Ectodermal cell (in vitro differentiated cells): ENCODE measurements around the gene UNC5CL.
A peak's percentile ranks its signal among the peaks of the same experiment; 100 is the strongest.

Source experiments
- H3K27ac ChIP-seq: 2 replicates; pipeline ENCODE4 v1.7.0; 2013; ENCODE audit warnings: mild to moderate bottlenecking, low read depth, low read length; ENCODE audit not compliant: insufficient read depth, poor library complexity, severe bottlenecking
- H3K27me3 ChIP-seq: 2 replicates; pipeline ENCODE4 v1.7.0; 2013; ENCODE audit warnings: mild to moderate bottlenecking, low read length; ENCODE audit not compliant: insufficient read depth, control insufficient read depth, poor library complexity, severe bottlenecking
- H3K36me3 ChIP-seq: one replicate; pipeline ENCODE4 v1.7.0; 2013; ENCODE audit warnings: low read length; ENCODE audit not compliant: control insufficient read depth, insufficient read depth
- H3K4me1 ChIP-seq: one replicate; pipeline ENCODE4 v1.7.0; 2013; ENCODE audit warnings: low read length; ENCODE audit not compliant: control insufficient read depth, insufficient read depth
- H3K4me3 ChIP-seq: 2 replicates; pipeline ENCODE4 v1.7.0; 2013; ENCODE audit warnings: low read depth, low read length, control low read depth; ENCODE audit not compliant: insufficient read depth
- H3K9me3 ChIP-seq: 2 replicates; pipeline ENCODE4 v1.7.0; 2013; ENCODE audit warnings: mild to moderate bottlenecking, low read length, moderate library complexity; ENCODE audit not compliant: control insufficient read depth
- WGBS, 2 experiments: methylation state at CpG; one replicate each; pipeline ENCODE4 v1.1.7; 2013; ENCODE audit warnings: missing lambda C conversion rate in 2 of 2; 5-methylcytosine and 5-hydroxymethylcytosine counted together

Gene UNC5CL

GRCh38 chr6:41040101-41040939 is 1.3 kb upstream of the UNC5CL start:
- Histone ChIP-seq H3K27ac (no peak overlapping the region), H3K4me3 (no peak overlapping the region), H3K27me3 (no peaks in the 10 kb centered on the region), H3K4me1 (no peaks in the 10 kb centered on the region), H3K9me3 (no peaks in the 10 kb centered on the region), H3K36me3 (no peaks in the 10 kb centered on the region)
- 83 to 91% methylated on average over 6 of the region's 6 CpGs for WGBS, 2 experiments

- no peaks in the 10 kb centered on the region for H3K9me3 ChIP-seq
- no peaks in the 10 kb centered on the region for H3K36me3 ChIP-seq
- no peaks in the 10 kb centered on the region for H3K4me1 ChIP-seq
- no peak overlapping the region for H3K4me3 ChIP-seq
- H3K27ac ChIP-seq = no peak overlapping the region
- WGBS, 2 experiments = 87 to 94% methylated on average over 3 of the region's 3 CpGs
- no peaks in the 10 kb centered on the region for H3K27me3 ChIP-seq
Measured at GRCh38 chr6:41038205-41038604, 816 bp downstream of the UNC5CL start.

DNA sequence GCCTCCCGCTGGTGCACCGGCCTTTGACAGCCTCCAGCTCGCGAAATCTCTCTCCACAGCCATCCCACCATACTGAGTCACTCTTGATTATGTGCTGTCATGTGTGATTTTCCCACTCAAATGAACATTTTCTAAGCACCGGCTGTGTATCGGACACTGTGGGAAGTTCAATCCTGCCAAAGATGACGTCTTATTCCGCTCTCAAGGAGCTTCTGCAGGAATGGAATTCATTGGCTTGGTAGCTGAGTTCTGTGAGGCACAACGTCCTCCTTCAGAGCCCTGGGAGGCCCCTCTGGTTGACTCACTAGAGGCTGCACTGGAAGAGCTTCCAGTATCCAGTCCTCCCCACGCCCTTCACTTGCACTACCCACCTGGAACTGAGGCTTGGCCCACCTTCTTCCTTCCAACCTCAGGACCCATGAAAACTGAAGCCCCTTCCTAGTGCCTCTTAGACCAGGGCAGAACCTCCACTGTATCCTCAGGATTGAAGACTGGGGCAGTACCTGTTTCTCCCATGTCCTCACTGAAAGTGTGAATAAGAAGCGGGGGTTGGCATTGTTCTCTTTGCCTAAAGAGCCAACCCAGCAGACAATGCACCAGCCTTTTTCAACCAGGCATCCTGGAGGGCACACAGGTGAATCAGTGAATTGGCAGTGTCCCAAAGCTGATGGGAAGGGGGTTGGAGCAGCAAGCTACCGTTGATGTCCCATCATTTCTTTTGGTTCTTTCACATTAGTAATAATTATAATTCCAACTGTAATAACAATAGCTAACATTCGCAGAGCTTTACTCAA is 1.7 kb downstream of the UNC5CL start:
- Histone ChIP-seq H3K4me1 (no peaks in the 10 kb centered on the region), H3K27me3 (no peaks in the 10 kb centered on the region), H3K27ac (no peak overlapping the region), H3K4me3 (no peak overlapping the region), H3K9me3 (no peaks in the 10 kb centered on the region), H3K36me3 (no peaks in the 10 kb centered on the region)
- 84 to 92% methylated on average over 12 to 13 of the region's 13 CpGs for WGBS, 2 experiments

GRCh38 chr6:41036601-41037000 is 2.4 kb downstream of the UNC5CL start:
- H3K4me3 ChIP-seq = no peak overlapping the region
- no peak overlapping the region for H3K27ac ChIP-seq
- 88 to 94% methylated on average over 2 of the region's 2 CpGs for WGBS, 2 experiments
- H3K4me1 ChIP-seq = no peaks in the 10 kb centered on the region
- no peaks in the 10 kb centered on the region for H3K9me3 ChIP-seq
- no peaks in the 10 kb centered on the region for H3K27me3 ChIP-seq
- no peaks in the 10 kb centered on the region for H3K36me3 ChIP-seq

- Histone ChIP-seq H3K9me3 (no peaks in the 10 kb centered on the region), H3K27me3 (no peaks in the 10 kb centered on the region), H3K27ac (no peak overlapping the region), H3K4me3 (no peak overlapping the region), H3K4me1 (no peaks in the 10 kb centered on the region), H3K36me3 (no peaks in the 10 kb centered on the region)
- WGBS, 2 experiments = 89 to 95% methylated on average over 2 of the region's 3 CpGs
Measured at GRCh38 chr6:41036186-41036585, 2.8 kb downstream of the UNC5CL start.

DNA sequence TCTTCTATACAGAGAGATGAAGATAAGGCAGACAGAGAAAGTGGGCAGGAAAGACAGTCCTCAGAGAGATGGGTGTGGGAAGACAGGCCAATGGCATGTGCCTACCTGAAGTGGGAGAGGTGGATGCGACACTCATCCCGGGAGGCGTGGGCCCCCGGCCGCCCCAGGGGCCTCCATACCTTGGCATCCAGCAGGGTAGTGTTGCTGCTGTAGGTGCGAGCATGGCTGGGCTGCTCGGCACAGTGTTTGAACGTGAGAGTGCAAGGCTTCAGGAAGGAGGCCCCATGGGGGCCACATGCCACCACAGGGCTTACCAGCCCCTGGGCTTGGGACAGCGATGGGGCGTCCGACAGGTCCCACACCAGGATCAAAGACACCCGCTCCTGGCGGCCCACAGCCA is 5.2 kb downstream of the UNC5CL start:
- peaks cover 6% of the 10 kb centered on the region for H3K4me1 ChIP-seq
- H3K27ac ChIP-seq = no peak overlapping the region
- no peaks in the 10 kb centered on the region for H3K36me3 ChIP-seq
- H3K9me3 ChIP-seq = no peaks in the 10 kb centered on the region
- no peak overlapping the region for H3K4me3 ChIP-seq
- 93 to 96% methylated on average over 13 of the region's 13 CpGs for WGBS, 2 experiments
- no peaks in the 10 kb centered on the region for H3K27me3 ChIP-seq

- Histone ChIP-seq H3K4me3 (no peak overlapping the region), H3K36me3 (no peaks in the 10 kb centered on the region), H3K27me3 (no peaks in the 10 kb centered on the region), H3K4me1 (peaks cover 10% of the 10 kb centered on the region), H3K27ac (no peak overlapping the region), H3K9me3 (no peaks in the 10 kb centered on the region)
- 95 to 96% methylated on average over 15 of the region's 15 CpGs for WGBS, 2 experiments
Measured at GRCh38 chr6:41032830-41033229, 6.2 kb downstream of the UNC5CL start.

DNA sequence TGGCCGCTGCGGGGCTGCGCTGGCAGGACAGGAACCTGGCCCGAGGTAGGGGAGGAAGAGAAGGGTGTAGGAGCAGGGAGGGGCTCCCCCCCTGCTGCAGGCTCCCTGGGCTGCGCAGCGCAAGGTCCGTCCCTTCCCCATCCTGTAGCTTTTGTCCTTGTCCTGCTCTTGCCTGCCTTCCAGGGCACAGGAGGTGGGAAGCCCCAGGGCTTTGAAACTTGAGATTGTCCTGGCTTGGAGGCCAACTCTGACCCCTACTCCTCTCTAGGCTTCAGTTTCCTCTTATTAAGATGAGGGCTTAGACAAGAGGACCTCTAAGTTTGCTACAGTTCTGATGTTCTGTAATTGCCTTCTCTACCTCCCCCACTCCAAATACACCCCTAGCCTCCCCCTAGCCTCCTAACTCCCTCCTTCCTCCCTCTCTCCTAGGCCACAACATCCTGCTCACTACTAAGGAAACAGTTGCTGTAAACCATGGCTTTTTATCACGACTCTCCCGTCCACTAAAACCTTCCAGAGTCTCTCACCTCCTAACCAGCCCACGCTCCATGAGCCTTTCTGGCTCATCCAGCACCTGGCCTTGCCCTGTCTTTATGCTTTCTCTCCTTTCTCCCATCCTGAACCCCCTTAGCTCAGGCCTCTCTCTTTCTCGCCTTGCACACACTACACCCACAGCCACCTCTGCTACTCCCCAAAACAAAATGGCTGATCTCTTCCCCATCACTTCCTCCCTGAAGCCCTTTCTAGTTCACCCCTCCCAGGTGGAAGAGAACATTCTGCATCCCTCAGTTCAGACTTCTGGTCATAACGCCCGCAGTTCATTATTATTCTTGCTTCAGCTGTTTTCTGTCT is 10.2 kb downstream of the UNC5CL start:
- Histone ChIP-seq H3K9me3 (no peaks in the 10 kb centered on the region), H3K36me3 (no peaks in the 10 kb centered on the region), H3K4me3 (peak overlapping the region; percentile 46), H3K27me3 (no peaks in the 10 kb centered on the region), H3K4me1 (peaks cover 15% of the 10 kb centered on the region), H3K27ac (no peak overlapping the region)
- WGBS, 2 experiments = 44 to 45% methylated on average over 13 of the region's 13 CpGs

DNA sequence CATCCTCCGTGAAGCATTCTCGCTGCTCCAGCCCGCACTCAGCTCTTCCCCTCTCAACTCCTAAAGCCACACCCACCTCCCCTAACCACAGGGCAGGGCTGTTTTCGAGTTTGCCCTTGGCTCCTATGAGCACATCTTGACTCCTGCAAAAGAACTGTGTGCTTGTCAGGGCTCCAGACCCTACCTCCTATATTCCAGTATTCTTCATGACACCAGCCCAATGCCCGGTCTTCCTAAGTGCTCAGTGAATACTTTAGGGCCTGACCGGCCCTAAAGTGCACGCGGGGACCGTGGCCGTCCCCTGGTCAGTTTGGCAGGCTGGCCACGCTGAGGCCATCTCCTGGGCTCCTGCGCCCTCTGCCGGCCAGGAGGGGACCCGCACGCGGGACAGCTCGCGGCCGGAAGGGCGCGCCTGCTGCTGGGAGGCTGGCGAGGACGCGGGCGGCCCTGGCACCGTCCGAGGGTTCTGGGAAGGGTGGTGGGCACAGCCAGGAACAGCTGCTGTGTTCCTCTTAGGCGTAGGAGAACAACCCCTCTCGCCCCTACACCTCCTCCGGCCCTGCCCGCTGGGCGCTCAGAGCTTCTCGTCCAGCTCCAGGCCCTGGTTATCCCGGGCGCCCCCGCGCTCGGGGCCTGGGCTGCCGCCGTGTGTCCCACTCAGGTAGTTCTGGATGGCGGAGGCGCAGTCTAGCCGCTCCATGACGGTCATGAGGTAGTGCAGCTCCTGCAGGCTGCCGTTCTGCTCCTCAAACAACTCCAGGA is 11.0 kb downstream of the UNC5CL start:
- Histone ChIP-seq H3K9me3 (no peaks in the 10 kb centered on the region), H3K4me1 (peaks cover 15% of the 10 kb centered on the region), H3K36me3 (no peaks in the 10 kb centered on the region), H3K27me3 (no peaks in the 10 kb centered on the region), H3K4me3 (peak overlapping the region; percentile 46), H3K27ac (no peak overlapping the region)
- 3 to 4% methylated on average over 45 of the region's 45 CpGs for WGBS, 2 experiments
